Stimulated activated CD8-positive, alpha-beta memory T cell treated with anti-CD3 and anti-CD28 coated beads, Interleukin-12 subunit alpha, Interleukin-12 subunit beta, amount 100 ng/mL, for 24 hours (primary cell): Measurements from ENCODE around the gene HAGHL.
"Not testable (repeated sequence)": the region's sequence is repeated elsewhere in the genome, so short reads cannot be mapped to it uniquely, and the experiment has no call there.

Experiments used
- DNase-seq: peaks from one replicate; pipeline ENCODE4 v3.0.0-alpha.2; 2020; ENCODE audit errors: extremely low read depth

Gene HAGHL

GRCh38 chr16:689175-689897 is 37.6 kb upstream of the HAGHL start:
- DNase-seq, result no peak

- not testable (repeated sequence) for DNase-seq
These were observed 35.7 kb upstream of the HAGHL start for GRCh38 chr16:691242-691641.

GRCh38 chr16:692356-693108 is 34.4 kb upstream of the HAGHL start:
- no peak for DNase-seq

GRCh38 chr16:693364-693763 is 33.5 kb upstream of the HAGHL start:
- no peak for DNase-seq

- DNase-seq, result no peak
These were observed 33.1 kb upstream of the HAGHL start for GRCh38 chr16:693766-694165.

- no peak for DNase-seq
These were observed 32.6 kb upstream of the HAGHL start for GRCh38 chr16:694187-694862.

GRCh38 chr16:694863-695354 is 32.0 kb upstream of the HAGHL start:
- no peak for DNase-seq

GRCh38 chr16:695355-696089 is 31.4 kb upstream of the HAGHL start:
- no peak for DNase-seq

GRCh38 chr16:698911-699671 is 27.8 kb upstream of the HAGHL start:
- DNase-seq, result no peak

- DNase-seq, result no peak
These were observed 26.0 kb upstream of the HAGHL start for GRCh38 chr16:700684-701584.

GRCh38 chr16:702341-702740 is 24.6 kb upstream of the HAGHL start:
- no peak for DNase-seq

- no peak for DNase-seq
These were observed 23.5 kb upstream of the HAGHL start for GRCh38 chr16:703406-703805.

GRCh38 chr16:704047-704446 is 22.9 kb upstream of the HAGHL start:
- DNase-seq, result no peak

- no peak for DNase-seq
These were observed 22.1 kb upstream of the HAGHL start for GRCh38 chr16:704552-705380.

- no peak for DNase-seq
These were observed 21.3 kb upstream of the HAGHL start, which contains the start of gene FBXL16 for GRCh38 chr16:705431-706188. TSS of gene FBXL16 (minus strand) at chr16:705801. CDS start at chr16:697405, 8,396 bp downstream.

GRCh38 chr16:706189-707061 is 20.5 kb upstream of the HAGHL start:
- no peak for DNase-seq

GRCh38 chr16:707062-707538 is 19.8 kb upstream of the HAGHL start:
- DNase-seq, result no peak
